Fibroblast of skin of back (primary cell): ENCODE results near the gene HRAS. TPM values are rescaled to one million over a fixed set of nuclear protein-coding genes. Genes with fewer than 3 reads are reported as not detected.
"Not testable (repeated sequence)": the region's sequence is repeated elsewhere in the genome, so short reads cannot be mapped to it uniquely, and the experiment has no call there.

Experiments
- DNase-seq: peaks from one replicate; pipeline ENCODE4 v3.0.0-alpha.2; 2013
- polyA plus RNA-seq, 2 experiments: library from polyadenylated mRNA; unstranded; fragments of 120-200 nt; gene quantifications; one replicate each; pipeline ENCODE4 v1.2.1, GENCODE V29; 2013; ENCODE audit not compliant: insufficient read length in 2 of 2

The HRAS gene
- polyA plus RNA-seq (2013, experiment 1 of 2; ENCODE audit: insufficient read length): 145 TPM
- 90.0 TPM for polyA plus RNA-seq (2013, experiment 2 of 2; ENCODE audit: insufficient read length)

GRCh38 chr11:535519-536454 lies at the start of gene HRAS:
TSS of gene HRAS (minus strand) at chr11:535576.
- DNase-seq: peak; percentile 92

DNA sequence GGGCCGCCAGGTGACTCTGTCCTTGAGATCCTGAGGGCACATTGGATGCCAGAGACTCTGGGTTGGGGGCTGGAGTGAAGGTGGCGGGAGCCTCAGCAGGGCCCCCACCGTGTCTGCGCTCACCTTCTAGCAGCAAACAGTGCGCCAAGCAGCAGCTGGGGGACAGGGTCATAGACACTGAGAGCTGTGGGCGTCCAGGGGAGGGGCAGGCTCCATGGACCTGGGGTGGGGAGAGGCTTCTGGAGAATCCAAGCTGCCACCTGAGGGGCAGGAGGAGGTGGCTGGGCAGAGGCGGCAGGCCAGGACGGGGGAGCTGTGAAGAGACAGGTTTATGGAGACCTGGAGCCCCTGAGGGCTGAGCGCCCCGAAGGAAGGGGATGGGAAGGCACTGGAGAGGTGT lies 48.9 kb upstream of the HRAS start:
- no peak for DNase-seq

DNA sequence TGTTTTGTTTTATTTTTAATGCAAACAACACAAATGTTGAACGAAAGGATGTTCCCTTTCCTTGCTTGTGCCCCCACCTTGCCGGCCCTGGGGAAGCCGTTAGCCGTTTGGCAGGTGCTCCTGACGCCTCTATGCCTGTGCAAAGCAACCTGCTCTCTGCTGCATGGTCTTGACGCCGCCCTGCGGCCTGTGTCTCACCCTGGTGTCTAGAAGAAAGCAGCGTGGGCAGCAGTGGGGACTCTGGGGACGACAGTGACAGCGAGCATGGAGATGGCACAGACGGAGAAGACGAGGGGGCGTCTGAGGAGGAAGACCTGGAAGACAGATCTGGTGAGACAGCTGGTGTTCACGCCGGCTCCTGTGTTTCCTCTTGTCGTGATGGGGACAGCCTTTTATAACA lies 46.4 kb upstream of the HRAS start:
- DNase-seq: no peak

GRCh38 chr11:581342-581741 lies 46.0 kb upstream of the HRAS start:
- no peak for DNase-seq

DNA sequence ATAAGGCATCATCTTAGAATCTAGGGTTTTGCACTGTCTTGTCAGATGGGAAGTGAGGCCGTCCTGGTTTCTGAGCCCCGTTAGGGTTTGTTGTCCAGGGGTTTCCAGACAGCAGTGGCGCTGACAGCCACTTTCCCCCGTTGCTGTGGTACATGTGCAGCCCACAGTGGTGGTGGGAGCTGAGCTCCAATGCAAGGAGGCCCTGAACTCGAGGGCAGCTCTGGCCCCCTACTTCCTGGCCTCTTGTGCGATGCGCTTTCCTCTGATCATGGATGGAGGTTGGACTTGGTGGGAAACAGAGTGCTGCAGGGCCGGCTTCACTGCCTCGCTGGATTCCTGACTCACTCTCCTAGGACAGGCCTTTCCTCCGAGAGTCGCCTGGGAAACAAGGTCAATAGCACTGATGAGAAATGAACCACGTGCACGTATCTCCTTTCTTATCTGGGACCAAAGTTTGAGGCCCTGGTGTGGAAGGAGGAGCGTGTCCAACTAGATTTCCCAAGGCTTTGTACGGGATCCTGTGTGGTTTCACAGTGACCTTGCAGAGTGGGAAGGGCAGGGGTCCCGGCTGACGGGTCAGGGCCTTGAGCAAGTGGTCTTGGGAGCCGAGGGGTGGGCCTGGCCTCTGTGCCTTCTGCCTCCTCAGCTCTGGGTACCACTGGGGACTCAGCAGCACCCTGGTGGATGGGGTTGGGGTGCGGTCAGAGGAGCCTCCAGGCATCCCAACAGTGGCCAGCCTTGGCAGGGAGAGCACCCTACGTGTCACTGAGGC lies 44.6 kb upstream of the HRAS start:
- no peak for DNase-seq

DNA sequence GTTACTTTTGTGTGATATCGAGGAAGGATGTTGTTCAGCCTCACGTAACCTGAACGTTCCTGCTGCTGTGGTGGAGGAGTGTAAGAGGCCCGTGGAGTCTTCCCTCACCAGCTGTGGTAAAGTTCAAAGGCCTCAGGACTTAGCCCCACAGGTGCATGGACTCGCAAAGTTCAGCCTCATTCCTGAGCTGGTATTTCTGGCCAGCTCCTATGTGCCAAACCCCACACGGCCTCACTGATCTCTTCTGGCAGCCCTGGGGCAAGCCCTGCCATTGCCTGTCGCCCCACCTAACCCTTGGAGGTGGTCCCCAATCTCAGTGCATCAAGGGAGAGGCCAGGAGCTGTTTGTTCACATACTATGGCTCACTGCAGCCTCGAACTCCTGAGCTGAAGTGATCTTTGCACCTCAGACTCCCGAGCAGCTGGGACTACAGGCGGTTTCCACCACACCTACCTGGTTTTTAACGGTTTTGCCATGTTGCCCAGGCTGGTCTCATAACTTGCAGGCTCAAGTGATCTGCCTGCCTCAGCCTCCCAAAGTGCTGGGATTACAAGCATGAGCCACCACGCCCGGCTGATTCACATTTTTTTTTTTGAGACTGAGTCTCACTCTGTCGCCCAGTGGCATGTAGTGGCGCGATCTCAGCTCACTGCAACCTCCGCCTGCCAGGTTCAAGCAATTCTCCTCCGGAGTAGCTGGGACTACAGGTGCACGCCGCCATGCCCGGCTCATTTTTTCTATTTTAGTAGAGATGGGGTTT lies 43.1 kb upstream of the HRAS start:
- DNase-seq: no peak

- no peak for DNase-seq
Measured at GRCh38 chr11:577611-577894, 42.2 kb upstream of the HRAS start.

DNA sequence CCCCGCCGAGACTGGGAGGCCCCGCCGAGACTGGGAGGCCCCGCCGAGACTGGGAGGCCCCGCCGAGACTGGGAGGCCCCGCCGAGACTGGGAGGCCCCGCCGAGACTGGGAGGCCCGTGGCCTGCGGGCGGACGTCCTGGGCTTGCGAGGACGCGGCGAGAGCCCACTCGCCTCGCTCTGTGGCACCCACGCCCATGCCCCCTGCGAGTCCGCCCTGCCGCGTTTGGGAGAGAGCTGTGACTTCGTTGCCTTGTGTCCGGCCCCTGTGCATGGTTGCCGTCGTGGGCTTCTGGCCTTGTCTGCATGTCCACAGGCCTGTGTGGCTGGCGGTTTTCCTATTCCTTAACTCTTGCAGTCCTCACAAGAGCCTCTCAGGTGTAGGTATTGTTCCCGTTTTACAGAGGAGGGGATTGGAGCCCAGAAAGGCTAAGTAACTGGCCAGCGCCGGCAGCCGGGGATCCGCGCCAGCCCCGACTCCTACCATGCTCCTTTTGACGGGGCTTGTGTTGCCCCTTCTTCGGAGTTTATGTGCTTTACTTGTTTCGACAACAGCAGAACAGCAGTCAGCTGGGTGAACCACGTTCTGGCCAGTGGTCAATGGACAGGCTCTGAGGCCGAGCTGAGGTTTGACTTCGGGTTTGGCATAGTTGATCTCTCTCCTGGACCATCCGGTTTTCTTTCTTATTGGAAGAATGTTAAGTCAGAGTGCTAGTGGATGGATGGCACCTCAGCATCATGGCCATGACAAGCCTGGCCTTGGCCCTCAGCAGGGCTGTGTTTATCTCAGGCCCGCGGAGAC lies 41.6 kb upstream of the HRAS start:
- no peak for DNase-seq

- peak; percentile 94 for DNase-seq
Measured at GRCh38 chr11:575996-576768, 40.8 kb upstream of the HRAS start, which contains the start of gene PHRF1. TSS of gene PHRF1 (plus strand) at chr11:576470. CDS start at chr11:581513, 5,043 bp downstream.

GRCh38 chr11:575313-575995 lies 40.1 kb upstream of the HRAS start:
- no peak for DNase-seq

- no peak for DNase-seq
Measured at GRCh38 chr11:574632-575312, 39.4 kb upstream of the HRAS start.

DNA sequence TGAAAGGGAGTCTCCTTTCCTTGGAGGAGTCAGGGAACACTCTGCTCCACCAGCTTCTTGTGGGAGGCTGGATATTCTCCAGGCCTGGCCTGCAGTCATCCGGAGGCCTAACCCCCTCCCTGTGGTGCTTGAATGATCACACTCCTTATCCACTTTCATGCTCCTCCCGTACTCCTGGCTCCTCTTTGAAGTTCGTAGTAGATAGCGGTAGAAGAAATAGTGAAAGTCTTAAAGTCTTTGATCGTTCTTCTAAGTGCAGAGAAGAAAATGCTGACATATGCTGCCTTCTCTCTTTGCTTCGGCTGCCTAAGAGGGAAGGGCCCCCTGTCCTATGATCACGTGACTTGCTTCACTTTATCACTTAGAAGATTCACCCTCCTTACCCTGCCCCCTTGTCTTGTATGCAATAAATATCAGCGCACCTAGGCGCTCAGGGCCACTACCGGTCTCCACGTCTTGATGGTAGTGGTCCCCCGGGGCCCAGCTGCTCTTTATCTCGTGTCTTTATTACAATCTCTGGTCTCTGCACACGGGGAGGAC lies 38.7 kb upstream of the HRAS start:
- DNase-seq: not testable (repeated sequence)

GRCh38 chr11:573146-573759 lies 37.9 kb upstream of the HRAS start:
- no peak for DNase-seq

DNA sequence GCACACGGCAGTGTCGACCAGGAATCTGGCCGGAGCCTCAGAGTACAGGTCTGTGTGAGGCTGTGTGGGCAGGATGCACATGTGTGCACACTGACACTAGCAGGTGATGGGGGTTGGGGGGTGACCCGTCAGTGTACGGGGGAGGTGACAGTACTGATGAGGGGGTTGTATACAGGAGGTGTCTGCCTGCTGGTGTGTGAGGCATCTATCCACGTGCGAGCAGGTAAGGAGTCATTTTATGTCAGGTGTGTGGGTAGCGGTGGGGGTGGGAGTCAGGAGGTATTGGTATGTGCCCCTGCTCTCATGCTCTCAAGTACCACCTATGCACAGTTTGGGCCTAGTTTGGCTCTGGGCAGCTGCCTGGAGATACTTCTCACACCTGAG lies 36.4 kb upstream of the HRAS start:
- no peak for DNase-seq

DNA sequence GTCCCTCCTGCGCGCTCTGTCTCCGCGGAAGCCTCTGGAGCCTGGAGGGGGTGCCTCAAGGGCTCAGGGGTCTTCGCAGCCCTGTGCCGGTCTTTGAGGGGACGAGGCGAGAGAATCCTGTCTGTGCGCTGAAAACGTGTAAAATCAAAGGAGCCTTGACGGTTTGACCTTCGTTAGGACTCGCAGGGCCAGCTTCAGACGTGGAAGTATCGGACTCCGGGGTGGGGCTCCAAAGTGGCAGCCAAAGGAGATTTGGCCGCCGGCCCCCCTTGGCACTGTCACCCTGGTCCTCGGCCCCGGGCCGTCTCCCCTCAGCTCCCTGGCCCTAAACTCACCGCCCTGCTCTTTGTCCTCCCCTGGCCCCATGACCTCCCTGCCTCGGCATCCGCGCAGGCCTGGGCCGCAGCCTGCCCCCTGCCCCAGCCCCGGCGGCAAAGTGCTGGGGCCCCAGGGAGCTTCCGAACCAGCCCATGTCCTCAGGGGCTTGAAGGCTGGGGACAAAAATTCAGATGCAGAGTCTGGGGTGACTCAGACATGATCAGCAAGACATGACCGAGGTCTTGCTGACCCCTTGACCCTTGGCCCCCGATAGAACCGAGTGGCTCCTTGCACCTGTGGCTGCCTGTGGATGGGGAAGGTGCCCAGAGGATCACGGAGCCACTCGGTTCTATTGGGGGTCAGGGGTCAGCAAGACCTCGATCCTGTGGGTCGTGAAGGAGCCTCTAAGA lies 33.9 kb upstream of the HRAS start:
- DNase-seq: no peak

GRCh38 chr11:568306-569157 lies 33.2 kb upstream of the HRAS start:
- DNase-seq: peak; percentile 96

- DNase-seq: no peak
Measured at GRCh38 chr11:567629-568292, 32.4 kb upstream of the HRAS start.
